ENCODE data around the gene ZNF629. TPM values are rescaled to one million over a fixed set of nuclear protein-coding genes. Genes with fewer than 3 reads are reported as not detected.

The ZNF629 gene
- total RNA-seq, 1 donor from 2014 or later, result 4.2 TPM

Other genes with a start within 250 kb of the ZNF629 start
- gene ZNF764, start 228.8 kb downstream of the ZNF629 start, total RNA-seq, result 2.4 and 2.6 TPM in 2 replicates
- 4.5 and 12.7 TPM in 2 replicates for gene ZNF688, start 215.5 kb downstream of the ZNF629 start, total RNA-seq
- 4.4 and 5.3 TPM in 2 replicates for gene ZNF785, start 201.5 kb downstream of the ZNF629 start, total RNA-seq
- gene ZNF689, start 176.8 kb downstream of the ZNF629 start, total RNA-seq, result 2.2 and 2.6 TPM in 2 replicates
- 2.6 and 7.8 TPM in 2 replicates for gene PRR14, start 136.2 kb downstream of the ZNF629 start, total RNA-seq
- gene FBRS, start 128.8 kb downstream of the ZNF629 start, total RNA-seq, result 7.9 and 13.8 TPM in 2 replicates
- gene SRCAP, start 88.0 kb downstream of the ZNF629 start, total RNA-seq, result 10.0 and 13.7 TPM in 2 replicates
- 10.6 and 14.2 TPM in 2 replicates for gene PHKG2, start 38.8 kb downstream of the ZNF629 start, total RNA-seq
- 0.26 and 1.1 TPM in 2 replicates for gene CFAP119, start 25.1 kb downstream of the ZNF629 start, total RNA-seq
- 38.7 and 44.5 TPM in 2 replicates for gene RNF40, start 24.9 kb downstream of the ZNF629 start, total RNA-seq
- 24.7 and 50.1 TPM in 2 replicates for gene BCL7C, start 106.9 kb upstream of the ZNF629 start, total RNA-seq
- gene CTF1, start 109.4 kb upstream of the ZNF629 start, total RNA-seq, result 0.26 and 0.38 TPM in 2 replicates
- 7.9 and 10.0 TPM in 2 replicates for gene FBXL19, start 136.4 kb upstream of the ZNF629 start, total RNA-seq
- gene ORAI3, start 161.9 kb upstream of the ZNF629 start, total RNA-seq, result 16.6 and 17.5 TPM in 2 replicates
- gene SETD1A, start 170.5 kb upstream of the ZNF629 start, total RNA-seq, result 1.3 TPM in 2 replicates
- gene HSD3B7, start 198.0 kb upstream of the ZNF629 start, total RNA-seq, result 5.1 and 8.2 TPM in 2 replicates
- under 0.01 TPM in 1 of 2 replicates, not detected in the other for gene STX1B, start 223.4 kb upstream of the ZNF629 start, total RNA-seq
- gene STX4, start 246.4 kb upstream of the ZNF629 start, total RNA-seq, result 14.7 and 18.7 TPM in 2 replicates

Measured in bronchial epithelial cell (primary cell).